ENCODE measurements around the gene APOB.

Gene APOB

DNA sequence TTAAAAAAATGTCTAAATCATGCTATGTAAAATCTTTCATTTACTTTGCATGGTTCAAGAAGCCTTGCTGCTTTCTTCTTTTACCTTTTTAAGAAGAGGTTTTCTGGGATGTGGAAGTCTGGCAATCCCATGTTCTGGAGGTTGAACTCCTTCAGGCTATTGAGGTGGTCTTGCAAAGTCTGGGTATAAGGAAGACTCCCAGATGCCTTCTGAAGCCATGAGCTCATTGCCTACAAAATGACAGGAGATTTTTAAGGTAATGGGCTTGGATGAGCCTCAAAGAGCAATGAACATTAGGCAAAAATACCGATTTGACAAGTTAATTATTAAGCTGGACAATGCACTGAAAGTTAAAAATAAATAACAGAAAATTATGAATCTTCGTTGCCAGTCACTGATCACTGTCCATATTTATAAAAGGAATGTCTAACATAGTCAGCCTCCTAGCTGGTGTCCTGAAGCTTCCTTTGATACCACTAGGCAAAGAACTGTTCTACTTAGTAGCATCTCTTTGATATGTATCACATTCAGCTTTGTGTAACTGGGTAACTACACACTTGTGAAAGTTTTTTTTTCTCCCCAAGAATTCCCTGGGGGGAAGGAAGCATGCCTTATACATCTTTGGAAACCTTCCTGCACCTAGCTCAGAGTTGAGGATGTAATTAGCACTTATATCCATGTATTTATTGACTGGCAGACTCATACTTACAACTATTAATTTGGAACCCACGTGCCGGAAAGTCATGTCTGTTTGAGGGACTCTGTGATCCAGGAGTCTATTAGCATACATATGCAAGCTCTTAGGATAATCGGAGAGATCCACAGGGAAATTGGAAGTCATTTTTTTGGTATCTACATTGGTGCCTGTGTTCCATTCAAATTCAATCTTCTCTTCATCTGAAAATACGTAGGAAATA lies 29.3 kb downstream of the APOB start:
- no peaks in the 10 kb centered on the region for H3K27me3 ChIP-seq (ENCODE audit: low read depth)
- in situ Hi-C loops (cut with MboI; ENCODE audit: low sequenced_read_pairs): no loop called here
- H3K9me3 ChIP-seq: no peaks in the 10 kb centered on the region
- no peaks in the 10 kb centered on the region for H3K4me1 ChIP-seq
- DNase-seq (ENCODE audit: low spot score in 2 of 2): no peak
- no peak overlapping the region for H3K4me3 ChIP-seq
- H3K36me3 ChIP-seq (replicated peaks): no peaks in the 10 kb centered on the region

GRCh38 chr2:21013043-21013816 lies 30.6 kb downstream of the APOB start:
- in situ Hi-C loops (cut with MboI; ENCODE audit: low sequenced_read_pairs): no loop called here
- Histone ChIP-seq H3K9me3 (no peaks in the 10 kb centered on the region), H3K4me3 (no peak overlapping the region), H3K4me1 (no peaks in the 10 kb centered on the region), H3K36me3 (replicated peaks) (no peaks in the 10 kb centered on the region), H3K27me3 (ENCODE audit: low read depth) (no peaks in the 10 kb centered on the region)
- no peak for DNase-seq (ENCODE audit: low spot score in 2 of 2)

DNA sequence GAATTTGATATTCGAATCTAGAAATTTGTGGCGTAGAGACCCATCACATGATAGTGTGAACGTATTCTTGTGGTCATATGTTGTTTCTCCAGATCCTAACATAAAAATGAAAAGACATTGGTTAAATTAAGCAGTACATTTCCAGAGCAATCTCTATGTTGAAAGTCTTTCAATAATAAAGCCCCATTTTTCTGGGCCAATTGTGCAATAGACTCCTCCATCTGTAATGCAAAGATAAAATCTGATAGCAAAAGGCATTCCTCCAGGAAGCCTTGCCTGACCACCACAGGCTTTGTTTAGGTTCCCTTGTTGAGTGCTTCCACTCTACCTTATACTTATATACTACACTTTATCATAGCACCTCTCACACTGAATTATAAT lies 31.3 kb downstream of the APOB start:
- H3K4me3 ChIP-seq: no peak overlapping the region

GRCh38 chr2:21011876-21012556 lies 31.9 kb downstream of the APOB start:
- no peaks in the 10 kb centered on the region for H3K36me3 ChIP-seq (replicated peaks)
- in situ Hi-C loops (cut with MboI; ENCODE audit: low sequenced_read_pairs): no loop called here

More for the DNA sequence above, 31.3 kb downstream of the APOB start:
- no peak for DNase-seq (ENCODE audit: low spot score in 2 of 2)
- Histone ChIP-seq H3K27me3 (ENCODE audit: low read depth) (no peaks in the 10 kb centered on the region), H3K9me3 (no peaks in the 10 kb centered on the region), H3K4me1 (no peaks in the 10 kb centered on the region), H3K36me3 (replicated peaks) (no peaks in the 10 kb centered on the region)
- in situ Hi-C loops (cut with MboI; ENCODE audit: low sequenced_read_pairs): no loop called here

GRCh38 chr2:21011453-21011852 lies 32.4 kb downstream of the APOB start:
- H3K4me1 ChIP-seq: no peaks in the 10 kb centered on the region
- no peaks in the 10 kb centered on the region for H3K36me3 ChIP-seq (replicated peaks)
- in situ Hi-C loops (cut with MboI; ENCODE audit: low sequenced_read_pairs): no loop called here
- H3K4me3 ChIP-seq: no peak overlapping the region
- no peak for DNase-seq (ENCODE audit: low spot score in 2 of 2)
- no peaks in the 10 kb centered on the region for H3K9me3 ChIP-seq
- H3K27me3 ChIP-seq (ENCODE audit: low read depth): no peaks in the 10 kb centered on the region

More at GRCh38 chr2:21011876-21012556, 31.9 kb downstream of the APOB start:
- H3K4me1 ChIP-seq: no peaks in the 10 kb centered on the region
- H3K4me3 ChIP-seq: no peak overlapping the region
- H3K27me3 ChIP-seq (ENCODE audit: low read depth): no peaks in the 10 kb centered on the region
- no peaks in the 10 kb centered on the region for H3K9me3 ChIP-seq
- no peak for DNase-seq (ENCODE audit: low spot score in 2 of 2)

- Histone ChIP-seq H3K27me3 (ENCODE audit: low read depth) (no peaks in the 10 kb centered on the region), H3K4me3 (no peak overlapping the region), H3K36me3 (replicated peaks) (no peaks in the 10 kb centered on the region), H3K9me3 (no peaks in the 10 kb centered on the region), H3K4me1 (no peaks in the 10 kb centered on the region)
- in situ Hi-C loops (cut with MboI; ENCODE audit: low sequenced_read_pairs): no loop called here
- DNase-seq (ENCODE audit: low spot score in 2 of 2): no peak
Measured at GRCh38 chr2:21010813-21011439, 32.9 kb downstream of the APOB start.

GRCh38 chr2:21009662-21010225 lies 34.1 kb downstream of the APOB start:
- in situ Hi-C loops (cut with MboI; ENCODE audit: low sequenced_read_pairs): no loop called here

DNA sequence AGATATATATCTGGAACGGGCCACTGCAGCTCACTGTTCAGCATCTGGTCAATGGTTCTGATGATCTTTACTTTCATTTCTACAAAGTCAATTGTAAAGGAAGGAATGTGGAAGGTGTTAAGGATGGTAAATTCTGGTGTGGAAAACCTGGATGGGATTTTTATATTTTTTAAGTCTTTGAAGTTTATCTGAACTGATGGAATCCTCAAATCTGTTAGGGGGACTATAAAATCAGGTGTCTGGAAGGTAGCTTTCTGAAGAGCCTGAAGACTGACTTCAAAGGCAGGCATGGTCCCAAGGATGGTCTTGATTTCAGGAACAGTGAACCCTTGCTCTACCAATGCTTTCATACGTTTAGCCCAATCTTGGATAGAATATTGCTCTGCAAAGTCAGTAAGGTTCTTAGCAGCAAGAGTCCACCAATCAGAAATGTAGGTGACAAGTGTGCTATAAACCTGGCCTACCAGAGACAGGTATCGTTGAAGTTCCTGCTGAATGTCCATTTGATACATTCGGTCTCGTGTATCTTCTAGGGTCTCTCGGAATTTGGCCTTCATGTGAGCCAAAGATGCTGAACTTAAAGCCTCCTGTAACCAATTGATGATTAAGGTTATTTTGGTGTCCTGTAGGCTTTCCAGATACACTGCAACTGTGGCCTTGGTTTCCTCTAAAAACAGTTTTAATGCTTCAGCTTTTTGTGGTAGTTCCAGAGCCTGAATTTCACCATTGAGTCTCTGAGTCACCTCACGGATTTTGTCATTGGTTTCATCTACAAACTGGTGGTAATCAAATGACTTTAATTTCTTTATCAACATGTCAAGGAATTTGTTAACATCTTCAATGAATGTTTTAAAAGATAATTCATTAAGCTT lies 34.8 kb downstream of the APOB start:
- DNase-seq (ENCODE audit: low spot score in 2 of 2): no peak
- Histone ChIP-seq H3K27me3 (ENCODE audit: low read depth) (no peaks in the 10 kb centered on the region), H3K4me3 (no peak overlapping the region), H3K36me3 (replicated peaks) (no peaks in the 10 kb centered on the region), H3K9me3 (no peaks in the 10 kb centered on the region), H3K4me1 (no peaks in the 10 kb centered on the region)
- in situ Hi-C loops (cut with MboI; ENCODE audit: low sequenced_read_pairs): no loop called here

More at GRCh38 chr2:21009662-21010225, 34.1 kb downstream of the APOB start:
- H3K9me3 ChIP-seq: no peaks in the 10 kb centered on the region
- H3K4me1 ChIP-seq: no peaks in the 10 kb centered on the region
- H3K4me3 ChIP-seq: no peak overlapping the region
- no peaks in the 10 kb centered on the region for H3K27me3 ChIP-seq (ENCODE audit: low read depth)
- DNase-seq (ENCODE audit: low spot score in 2 of 2): no peak
- no peaks in the 10 kb centered on the region for H3K36me3 ChIP-seq (replicated peaks)

GRCh38 chr2:21008014-21008789 lies 35.7 kb downstream of the APOB start:
- in situ Hi-C loops (cut with MboI; ENCODE audit: low sequenced_read_pairs): no loop called here
- DNase-seq (ENCODE audit: low spot score in 2 of 2): no peak
- Histone ChIP-seq H3K4me3 (no peak overlapping the region), H3K27me3 (ENCODE audit: low read depth) (no peaks in the 10 kb centered on the region), H3K4me1 (no peaks in the 10 kb centered on the region), H3K36me3 (replicated peaks) (no peaks in the 10 kb centered on the region), H3K9me3 (no peaks in the 10 kb centered on the region)

DNA sequence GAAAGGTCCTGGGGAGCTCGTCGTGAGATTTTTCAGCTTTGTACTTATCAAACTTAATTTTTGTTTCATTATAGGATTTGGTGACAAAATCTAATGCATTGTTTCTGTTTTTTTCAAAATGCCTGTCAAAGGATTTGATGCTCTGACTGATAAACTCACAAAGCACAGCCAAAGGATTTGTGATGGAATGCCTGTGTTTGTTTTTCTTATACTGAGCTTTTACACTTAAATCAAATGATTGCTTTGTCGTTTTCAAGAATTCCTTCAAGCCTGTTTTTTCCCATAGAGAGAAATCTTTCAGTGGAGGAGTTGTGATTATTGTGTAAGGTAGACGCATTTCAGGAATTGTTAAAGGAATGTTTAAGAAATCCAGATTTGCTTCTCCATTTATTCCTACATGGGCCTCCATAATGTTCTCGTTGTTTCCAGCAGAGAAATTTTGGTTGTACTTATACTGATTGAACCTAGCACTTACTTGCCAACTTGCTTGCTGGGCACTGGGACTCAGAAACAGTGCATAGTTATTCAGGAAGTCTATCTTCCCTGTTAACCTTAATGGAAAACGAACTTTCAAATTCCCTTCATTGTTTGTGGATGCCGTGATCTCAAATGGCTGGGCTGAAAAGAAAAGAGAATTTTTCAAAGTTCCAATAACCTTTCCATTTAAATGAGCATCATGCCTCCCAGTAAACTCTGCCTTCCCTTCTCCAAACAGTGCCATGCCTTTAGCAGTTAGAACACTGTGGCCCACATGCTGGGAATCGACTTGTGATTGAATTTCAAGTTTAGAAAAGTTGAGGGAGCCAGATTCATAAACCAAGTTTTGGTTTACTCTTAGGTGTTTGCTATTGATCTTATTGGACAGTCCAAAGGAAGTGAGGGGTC lies 36.5 kb downstream of the APOB start:
- Histone ChIP-seq H3K27me3 (ENCODE audit: low read depth) (no peaks in the 10 kb centered on the region), H3K36me3 (replicated peaks) (no peaks in the 10 kb centered on the region), H3K4me3 (no peak overlapping the region), H3K4me1 (no peaks in the 10 kb centered on the region), H3K9me3 (no peaks in the 10 kb centered on the region)
- no peak for DNase-seq (ENCODE audit: low spot score in 2 of 2)
- in situ Hi-C loops (cut with MboI; ENCODE audit: low sequenced_read_pairs): no loop called here

DNA sequence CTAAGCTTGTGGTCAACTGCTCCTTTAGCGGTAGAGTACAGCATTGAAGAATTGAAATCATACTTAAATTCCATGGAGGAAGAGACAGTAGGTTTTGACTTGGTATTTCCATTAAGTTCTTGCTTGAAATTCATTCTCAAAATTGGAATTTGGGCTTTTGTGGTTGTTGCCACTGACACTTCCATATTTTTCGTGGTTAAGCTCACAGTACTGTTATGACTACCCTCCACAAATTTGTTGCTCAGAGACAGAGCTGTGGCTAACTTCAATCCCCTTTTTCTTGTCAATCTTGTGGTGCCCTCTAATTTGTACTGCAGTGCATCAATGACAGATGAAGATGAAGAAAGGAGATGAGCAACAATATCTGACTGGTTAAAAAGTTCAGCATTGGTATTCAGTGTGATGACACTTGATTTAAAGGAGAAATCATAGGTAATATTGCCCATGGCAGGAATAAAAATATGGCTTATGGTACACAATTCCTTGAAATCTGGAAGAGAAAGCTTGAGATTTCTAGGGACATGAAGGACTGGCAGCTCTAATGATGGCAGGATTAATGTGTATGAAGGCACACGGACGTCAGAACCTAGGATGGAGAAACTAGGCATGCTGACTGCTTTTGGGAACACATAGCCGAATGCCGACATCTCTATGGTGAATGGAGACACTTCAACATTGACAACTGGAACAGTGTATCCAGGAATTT lies 37.3 kb downstream of the APOB start:
- in situ Hi-C loops (cut with MboI; ENCODE audit: low sequenced_read_pairs): no loop called here

More for the DNA sequence above, 37.3 kb downstream of the APOB start:
- no peaks in the 10 kb centered on the region for H3K9me3 ChIP-seq
- no peak overlapping the region for H3K4me3 ChIP-seq
- no peaks in the 10 kb centered on the region for H3K4me1 ChIP-seq
- no peaks in the 10 kb centered on the region for H3K27me3 ChIP-seq (ENCODE audit: low read depth)
- no peaks in the 10 kb centered on the region for H3K36me3 ChIP-seq (replicated peaks)
- DNase-seq (ENCODE audit: low spot score in 2 of 2): no peak
